Spinal cord (tissue), 10 donors: Measurements from ENCODE around the gene COL13A1. TPM values are rescaled to one million over a fixed set of nuclear protein-coding genes. Genes with fewer than 3 reads are reported as not detected.

ENCODE experiments used
- DNase-seq, 6 donors: peaks; one replicate each; pipeline versions ENCODE4 v3.0.0 to v3.0.0-alpha.2; 2013 to 2015; ENCODE audit warnings: low spot score in 6 of 6, low read depth in 4 of 6
- H3K27ac ChIP-seq: one replicate; pipeline ENCODE4 v1.5.1; 2013; ENCODE audit warnings: low read depth, low read length, control low read depth
- H3K27me3 ChIP-seq: one replicate; pipeline ENCODE4 v1.6.1; 2013; ENCODE audit warnings: low read length; ENCODE audit not compliant: control insufficient read depth, insufficient read depth
- H3K36me3 ChIP-seq: one replicate; pipeline ENCODE4 v1.6.1; 2013; ENCODE audit warnings: low read length; ENCODE audit not compliant: control insufficient read depth, insufficient read depth
- H3K4me1 ChIP-seq: one replicate; pipeline ENCODE4 v1.6.1; 2013; ENCODE audit warnings: low read length; ENCODE audit not compliant: control insufficient read depth, insufficient read depth
- H3K4me3 ChIP-seq: one replicate; pipeline ENCODE4 v1.5.1; 2013; ENCODE audit warnings: low read depth, low read length, control low read depth
- H3K9me3 ChIP-seq: one replicate; pipeline ENCODE4 v1.6.1; 2013; ENCODE audit warnings: low read length; ENCODE audit not compliant: control insufficient read depth, insufficient read depth
- WGBS: methylation state at CpG from one replicate; pipeline ENCODE4 v1.1.5; 2013; ENCODE audit warnings: missing lambda C conversion rate; ENCODE audit not compliant: insufficient coverage; 5-methylcytosine and 5-hydroxymethylcytosine counted together
- polyA plus RNA-seq, 2 donors: library from polyadenylated mRNA; unstranded; fragments of 120-200 nt; gene quantifications; one replicate each; pipeline ENCODE4 v1.2.1, GENCODE V29; 2013; ENCODE audit not compliant: insufficient read length in 2 of 2
- total RNA-seq, 2 donors: library from RNA; depleted of rRNA in 1 of 2; stranded (reverse); fragments of 120-200 nt in 1 of 2; fragments of >200 nt in 1 of 2; gene quantifications; one replicate each; pipeline versions ENCODE4 v1.2.3 to v1.2.4, GENCODE V29; 2013 to 2014
- donor health status: healthy.

The COL13A1 gene
- total and polyA plus RNA-seq, 4 donors = 11.4 to 44.0 (median 22.1) TPM

DNA sequence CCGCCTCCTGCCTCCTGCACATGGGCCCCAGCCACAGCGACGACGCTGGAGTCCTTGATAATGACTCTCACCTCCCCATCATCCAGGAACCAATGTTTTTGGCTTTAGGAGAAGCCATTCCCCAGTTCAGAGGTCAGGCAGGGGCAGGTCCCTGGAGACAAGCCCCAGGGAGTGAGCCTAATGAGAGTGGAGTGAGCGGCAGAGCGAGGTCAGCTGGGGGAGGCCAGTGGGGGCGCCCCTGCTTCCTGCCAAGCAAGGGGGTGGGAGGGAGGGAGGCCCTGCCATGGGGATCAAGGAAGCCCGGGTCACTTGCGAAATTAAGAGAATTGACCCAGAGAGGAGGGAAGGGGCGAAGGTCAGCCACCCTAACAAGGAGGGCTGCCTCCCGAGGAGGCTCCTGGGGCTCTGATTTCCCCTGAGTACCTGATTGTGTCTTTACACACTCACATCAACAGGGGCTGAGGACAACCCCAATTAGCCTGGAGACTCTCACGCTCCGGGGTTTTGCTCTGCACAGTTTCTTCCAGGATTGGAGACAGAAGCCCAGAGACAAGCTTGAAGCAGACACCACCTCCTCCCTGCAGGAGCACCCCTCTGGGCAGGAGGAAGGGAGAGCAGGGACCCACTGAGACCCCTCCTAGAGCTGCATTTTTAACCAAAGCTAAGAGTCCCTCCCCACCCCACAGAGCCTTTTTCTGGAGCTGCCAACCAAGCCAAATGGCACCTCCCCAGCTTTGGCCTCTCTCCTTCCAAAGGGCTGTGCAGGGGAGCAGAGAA is 112.1 kb downstream of the COL13A1 start:
- no peak for DNase-seq

DNA sequence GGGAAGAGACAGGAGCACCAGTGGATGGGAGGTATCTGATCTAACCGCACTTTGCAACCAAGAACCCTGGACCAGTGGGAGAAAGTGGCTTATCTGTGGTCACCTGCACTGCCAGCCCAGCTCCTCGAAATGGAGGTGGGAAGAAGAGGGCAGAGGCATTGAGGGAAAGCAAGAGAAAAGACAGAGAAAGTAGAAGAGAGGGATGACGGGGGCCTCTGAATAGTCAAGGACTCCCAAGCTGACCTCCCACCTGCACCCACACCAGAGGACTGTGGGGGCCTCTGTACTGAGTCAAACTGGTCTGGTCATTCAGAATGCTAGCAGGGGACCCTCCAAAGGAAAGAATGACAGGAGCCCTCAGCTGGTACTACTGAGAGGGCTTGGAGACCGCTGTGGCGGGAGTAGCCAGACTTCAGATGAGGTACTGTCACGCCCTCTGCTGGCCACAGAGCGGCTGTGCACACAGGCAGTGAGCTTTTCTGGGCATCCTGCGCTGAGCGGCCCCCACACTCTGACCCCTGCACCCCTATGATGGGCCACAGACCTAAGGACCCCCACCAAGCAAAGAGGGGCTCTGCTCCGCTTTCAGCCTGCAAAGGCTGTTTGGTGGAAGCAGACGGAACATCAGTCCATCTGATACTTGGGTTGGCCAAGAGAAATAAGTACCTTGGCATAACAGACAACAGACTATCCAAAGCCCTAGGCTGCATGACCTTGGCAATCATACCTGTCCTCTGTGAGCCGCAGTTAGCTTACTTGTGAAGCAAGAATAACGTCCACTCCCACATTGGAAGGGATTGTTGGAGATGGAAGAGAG is 112.9 kb downstream of the COL13A1 start:
- DNase-seq = peak in 5 of 6 donors; percentile 63 to 94 (median 69)
- 23% methylated on average over 10 of the region's 13 CpGs for WGBS
- Histone ChIP-seq H3K27me3 (no peaks in the 10 kb centered on the region), H3K9me3 (no peaks in the 10 kb centered on the region), H3K4me1 (peaks cover 43% of the 10 kb centered on the region), H3K27ac (no peak overlapping the region), H3K36me3 (no peaks in the 10 kb centered on the region), H3K4me3 (no peak overlapping the region)

More for the DNA sequence above, 112.1 kb downstream of the COL13A1 start:
- Histone ChIP-seq H3K36me3 (no peaks in the 10 kb centered on the region), H3K27ac (no peak overlapping the region), H3K27me3 (no peaks in the 10 kb centered on the region), H3K4me1 (peaks cover 43% of the 10 kb centered on the region), H3K4me3 (no peak overlapping the region), H3K9me3 (no peaks in the 10 kb centered on the region)
- WGBS = 63% methylated on average over 9 of the region's 13 CpGs

DNA sequence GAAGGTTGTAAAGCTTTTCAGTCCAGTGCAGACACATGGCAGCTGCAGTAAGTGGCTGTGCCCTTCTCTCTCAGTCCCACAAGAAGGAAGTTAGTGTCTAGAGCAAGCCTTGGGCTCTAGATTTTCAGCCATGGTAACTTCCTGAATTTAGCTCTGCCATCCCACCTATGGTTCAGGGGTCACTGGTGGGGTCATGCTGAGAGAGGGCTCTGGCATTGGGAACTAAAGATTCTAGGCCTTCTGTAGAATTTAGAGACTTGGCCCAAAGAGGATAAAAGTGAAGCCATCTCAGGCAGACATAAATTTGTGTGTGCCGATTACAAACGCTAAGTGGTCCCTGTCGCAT is 113.5 kb downstream of the COL13A1 start:
- peaks cover 42% of the 10 kb centered on the region for H3K4me1 ChIP-seq
- DNase-seq = no peak
- H3K36me3 ChIP-seq = no peaks in the 10 kb centered on the region
- WGBS = no CpG with 5 or more reads among the region's 3 CpGs
- H3K27me3 ChIP-seq = no peaks in the 10 kb centered on the region
- H3K4me3 ChIP-seq = no peak overlapping the region
- H3K9me3 ChIP-seq = no peaks in the 10 kb centered on the region
- no peak overlapping the region for H3K27ac ChIP-seq

DNA sequence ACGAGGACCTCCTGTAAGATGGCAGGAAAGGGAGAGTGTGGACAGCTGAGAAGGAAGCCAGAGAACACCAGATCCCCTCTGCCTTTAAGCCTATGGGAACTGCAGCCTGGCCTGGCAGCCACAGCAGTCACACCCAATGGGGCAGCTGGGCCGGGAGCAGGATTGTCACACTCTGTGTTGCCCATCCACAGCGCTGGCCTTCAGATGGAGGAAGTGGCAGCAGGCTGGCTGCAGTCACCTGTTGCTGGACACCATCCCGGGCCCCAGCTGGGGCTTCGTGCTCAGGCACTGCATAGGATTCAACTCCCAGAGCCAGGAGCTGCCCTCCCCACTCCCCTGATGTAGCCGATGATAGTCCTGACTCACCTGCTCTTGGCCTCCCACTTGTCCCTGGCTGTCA is 114.4 kb downstream of the COL13A1 start:
- no peak overlapping the region for H3K27ac ChIP-seq
- no peaks in the 10 kb centered on the region for H3K9me3 ChIP-seq
- no peak for DNase-seq
- H3K4me1 ChIP-seq = peaks cover 36% of the 10 kb centered on the region
- WGBS = 78% methylated on average over 6 of the region's 6 CpGs
- no peaks in the 10 kb centered on the region for H3K36me3 ChIP-seq
- H3K4me3 ChIP-seq = no peak overlapping the region
- H3K27me3 ChIP-seq = no peaks in the 10 kb centered on the region

DNA sequence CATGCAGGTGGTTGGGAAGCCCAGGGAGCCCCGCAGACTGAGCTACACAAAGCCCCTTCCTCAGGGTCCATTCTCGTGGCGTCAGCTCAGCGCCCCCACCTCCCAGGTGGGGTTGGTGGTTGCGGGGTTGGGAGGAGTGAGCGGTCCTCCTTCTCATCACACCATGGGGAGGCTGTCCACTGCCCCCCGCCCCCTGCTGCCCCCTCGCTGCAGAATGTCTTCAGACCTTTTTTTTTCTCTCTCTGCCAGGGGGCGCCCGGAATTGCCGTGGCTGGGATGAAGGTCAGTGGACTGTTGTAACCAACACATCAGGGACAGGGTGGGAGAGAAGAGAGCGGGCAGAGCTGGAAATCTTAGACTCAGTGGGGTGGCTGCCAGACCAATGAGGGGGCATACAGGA is 116.3 kb downstream of the COL13A1 start:
- WGBS = 47% methylated on average over 4 of the region's 12 CpGs
- H3K4me3 ChIP-seq = no peak overlapping the region
- no peaks in the 10 kb centered on the region for H3K36me3 ChIP-seq
- H3K4me1 ChIP-seq = peaks cover 17% of the 10 kb centered on the region
- H3K9me3 ChIP-seq = no peaks in the 10 kb centered on the region
- H3K27me3 ChIP-seq = no peaks in the 10 kb centered on the region
- no peak for DNase-seq
- no peak overlapping the region for H3K27ac ChIP-seq

DNA sequence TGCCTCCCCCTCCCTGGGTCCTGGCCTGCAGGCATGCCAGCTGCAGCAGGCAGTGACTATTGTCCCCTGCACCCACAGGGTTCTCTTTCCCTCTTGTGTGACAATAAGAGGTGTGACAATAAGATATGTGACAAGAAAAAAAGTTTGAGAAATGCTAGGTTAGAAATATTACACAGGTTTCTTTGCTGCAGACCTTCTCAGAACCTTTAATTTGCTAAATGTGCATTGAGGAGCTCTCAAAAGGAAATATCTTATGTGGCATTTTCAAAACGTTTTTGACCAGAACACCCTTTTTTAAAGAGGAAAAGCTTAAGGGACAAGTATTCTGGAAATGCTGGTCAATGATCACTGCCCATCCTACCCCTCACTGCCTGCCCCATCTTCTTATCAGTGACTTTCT is 117.5 kb downstream of the COL13A1 start:
- no peak overlapping the region for H3K27ac ChIP-seq
- no peak overlapping the region for H3K4me3 ChIP-seq
- no CpG with 5 or more reads among the region's 1 CpG for WGBS
- H3K4me1 ChIP-seq = peaks cover 6% of the 10 kb centered on the region
- H3K9me3 ChIP-seq = no peaks in the 10 kb centered on the region
- no peaks in the 10 kb centered on the region for H3K27me3 ChIP-seq
- DNase-seq = no peak
- H3K36me3 ChIP-seq = no peaks in the 10 kb centered on the region

DNA sequence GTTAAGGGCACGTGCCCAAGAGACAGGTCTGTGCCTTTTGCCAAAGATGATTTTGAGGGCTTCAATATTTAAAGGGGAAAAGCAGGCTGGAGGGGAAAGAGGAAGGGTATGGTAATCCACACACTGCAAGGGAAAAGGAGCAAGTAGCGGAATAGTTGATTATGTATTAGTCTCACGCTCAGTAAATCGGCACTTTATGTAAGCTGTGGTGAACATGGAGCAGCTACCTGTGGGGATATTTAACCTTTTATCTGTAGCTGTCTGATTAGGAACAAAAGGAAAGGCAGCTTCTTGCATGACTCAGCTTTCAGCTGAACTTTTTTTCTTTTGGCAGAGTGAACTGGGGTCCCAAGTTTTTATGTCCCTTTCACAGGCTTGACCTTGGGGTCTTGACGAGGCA is 123.4 kb downstream of the COL13A1 start:
- no peaks in the 10 kb centered on the region for H3K4me1 ChIP-seq
- WGBS = 78% methylated on average over 5 of the region's 5 CpGs

DNA sequence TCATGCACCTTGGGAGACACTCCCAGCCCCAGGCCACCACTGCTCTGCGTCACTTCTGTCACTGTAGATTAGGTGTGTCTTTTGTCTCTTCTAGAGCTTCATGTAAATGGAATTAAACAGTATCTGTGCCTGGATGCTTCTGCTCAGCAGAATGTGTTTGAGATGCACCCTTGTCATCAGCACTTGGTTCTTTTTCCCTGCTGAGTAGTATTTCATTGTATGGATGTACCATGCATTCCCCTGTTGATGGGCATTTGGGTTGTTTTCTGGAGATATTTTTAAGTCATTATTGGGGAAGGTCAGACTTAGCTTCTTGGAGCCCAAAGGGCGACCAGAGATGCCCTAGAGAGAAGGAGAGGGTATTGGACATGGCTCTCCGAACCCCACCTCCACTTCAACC is 126.6 kb downstream of the COL13A1 start:
- H3K27ac ChIP-seq = no peak overlapping the region
- H3K27me3 ChIP-seq = no peaks in the 10 kb centered on the region
- H3K9me3 ChIP-seq = no peaks in the 10 kb centered on the region
- WGBS = no CpG with 5 or more reads among the region's 3 CpGs
- no peak for DNase-seq
- no peaks in the 10 kb centered on the region for H3K36me3 ChIP-seq
- H3K4me1 ChIP-seq = no peaks in the 10 kb centered on the region
- H3K4me3 ChIP-seq = no peak overlapping the region

More for the DNA sequence above, 123.4 kb downstream of the COL13A1 start:
- H3K27me3 ChIP-seq = no peaks in the 10 kb centered on the region
- H3K9me3 ChIP-seq = no peaks in the 10 kb centered on the region
- no peaks in the 10 kb centered on the region for H3K36me3 ChIP-seq
- DNase-seq = peak in 1 of 6 donors; percentile 51
- H3K4me3 ChIP-seq = no peak overlapping the region
- no peak overlapping the region for H3K27ac ChIP-seq

DNA sequence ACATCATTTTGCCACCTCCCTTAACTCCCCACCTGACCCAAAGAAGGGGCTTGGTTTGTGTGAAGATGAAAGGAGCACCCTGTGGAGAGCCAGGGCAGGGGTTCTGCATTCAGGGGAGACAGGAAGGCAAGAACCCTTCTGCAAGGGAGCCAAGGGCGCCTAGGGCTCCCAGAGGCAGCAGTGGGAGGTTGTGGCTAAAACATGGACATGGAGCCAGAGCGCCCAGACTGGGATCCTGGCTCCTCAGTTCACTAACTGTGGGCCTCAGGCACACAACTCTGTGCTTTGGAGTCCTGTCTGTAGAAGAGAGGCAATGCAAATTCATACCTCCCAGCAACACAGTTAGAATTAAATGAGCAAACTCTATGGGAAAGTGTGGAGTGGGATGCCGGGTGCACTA is 127.9 kb downstream of the COL13A1 start:
- H3K36me3 ChIP-seq = no peaks in the 10 kb centered on the region
- 83% methylated on average over 3 of the region's 3 CpGs for WGBS
- no peak overlapping the region for H3K4me3 ChIP-seq
- no peaks in the 10 kb centered on the region for H3K4me1 ChIP-seq
- H3K27me3 ChIP-seq = no peaks in the 10 kb centered on the region
- H3K27ac ChIP-seq = no peak overlapping the region
- DNase-seq = no peak
- H3K9me3 ChIP-seq = no peaks in the 10 kb centered on the region

DNA sequence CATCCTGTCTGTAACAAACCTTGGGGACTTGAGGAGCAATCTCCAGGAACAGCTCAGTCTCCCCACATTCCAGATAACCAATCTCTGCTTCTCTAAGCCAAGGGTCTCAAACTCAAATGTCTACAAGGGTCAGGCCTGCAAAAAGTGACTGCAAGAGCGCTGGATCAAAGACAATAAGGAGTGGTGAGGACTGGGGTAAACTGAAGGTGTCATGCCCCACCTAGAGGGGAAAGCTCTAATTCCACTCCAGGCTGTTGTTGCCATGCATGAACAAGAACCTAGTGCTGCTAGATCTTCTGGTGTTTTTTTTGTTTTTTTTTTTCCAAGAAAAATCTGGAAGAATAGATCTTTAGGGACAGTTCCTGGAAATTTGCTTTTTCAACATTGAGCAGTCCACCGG is 133.1 kb downstream of the COL13A1 start:
- Histone ChIP-seq H3K27ac (no peak overlapping the region), H3K9me3 (no peaks in the 10 kb centered on the region), H3K36me3 (no peaks in the 10 kb centered on the region), H3K4me3 (no peak overlapping the region), H3K27me3 (no peaks in the 10 kb centered on the region), H3K4me1 (peaks cover 5% of the 10 kb centered on the region)
- WGBS = 87% methylated on average over 2 of the region's 2 CpGs
- DNase-seq = no peak
